ENCODE data around the gene ANKFY1. TPM values are rescaled to one million over a fixed set of nuclear protein-coding genes. Genes with fewer than 3 reads are reported as not detected.
A peak's percentile ranks its signal among the peaks of the same experiment; 100 is the strongest.
"Not testable (repeated sequence)": the region's sequence is repeated elsewhere in the genome, so short reads cannot be mapped to it uniquely, and the experiment has no call there.

The ANKFY1 gene
- total RNA-seq, 2 donors from 2014 or later: 67.6 to 107 TPM

DNA sequence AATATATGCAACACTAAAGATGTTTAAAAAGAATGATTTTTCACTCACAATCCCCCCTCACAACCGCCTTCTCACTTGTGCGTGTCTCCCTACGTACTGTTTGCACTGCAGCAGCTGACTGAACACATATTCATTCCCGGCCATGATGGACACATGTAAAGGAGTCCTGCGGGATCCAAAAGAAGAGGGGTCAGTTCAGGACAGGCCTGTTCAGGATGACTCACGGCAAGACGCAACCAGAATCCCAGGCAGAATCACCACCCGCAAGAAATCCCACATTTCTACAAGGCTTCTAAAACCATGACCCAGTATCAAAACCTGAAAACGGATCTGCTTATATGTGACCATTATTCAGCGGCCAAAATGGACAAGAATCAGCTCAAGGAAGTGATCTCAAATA lies 68.5 kb downstream of the ANKFY1 start:
- Mint-ChIP-seq H3K36me3 (peaks cover 10% of the 10 kb centered on the region), H3K27ac (no peak overlapping the region), H3K4me3 (no peak overlapping the region), H3K4me1 (ENCODE audit: low read depth in 2 of 2) (no peaks in the 10 kb centered on the region), H3K27me3 (no peaks in the 10 kb centered on the region), H3K9me3 (no peaks in the 10 kb centered on the region)
- ATAC-seq (no peak), DNase-seq (ENCODE audit: low spot score) (no peak)

DNA sequence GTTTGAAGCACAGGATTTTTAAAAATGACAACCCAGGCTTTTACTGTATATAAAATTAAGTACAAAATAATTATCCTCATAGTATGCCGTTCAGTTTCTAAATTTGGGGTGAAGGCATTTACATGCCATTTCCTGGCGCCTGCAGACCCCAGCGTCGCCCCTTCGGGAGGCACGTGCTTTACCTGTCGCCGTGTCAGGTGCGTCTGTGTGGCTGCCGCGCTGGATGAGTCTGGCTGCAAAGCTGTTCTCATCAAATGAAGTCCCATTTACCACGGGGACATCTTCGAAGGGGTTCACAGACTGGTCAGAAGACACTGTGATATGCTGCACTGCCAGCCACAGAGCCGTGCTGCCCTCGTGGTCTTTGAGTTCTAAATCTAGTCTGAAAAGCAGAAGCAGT lies 69.0 kb downstream of the ANKFY1 start:
- Mint-ChIP-seq H3K4me3 (no peak overlapping the region), H3K27ac (no peak overlapping the region), H3K27me3 (no peaks in the 10 kb centered on the region), H3K9me3 (no peaks in the 10 kb centered on the region), H3K4me1 (ENCODE audit: low read depth in 2 of 2) (no peaks in the 10 kb centered on the region), H3K36me3 (peaks cover 10% of the 10 kb centered on the region)
- no peak for DNase-seq (ENCODE audit: low spot score)
- no peak for ATAC-seq

- not testable (repeated sequence) for H3K27ac Mint-ChIP-seq
- H3K36me3 Mint-ChIP-seq: peaks cover 17% of the 10 kb centered on the region
Observed at GRCh38 chr17:4190791-4191190, 73.0 kb downstream of the ANKFY1 start.

GRCh38 chr17:4189280-4189679 lies 74.5 kb downstream of the ANKFY1 start:
- Mint-ChIP-seq H3K27ac (peak overlapping the region in 1 of 2 donors; percentile 59), H3K36me3 (peaks cover 7% of the 10 kb centered on the region), H3K9me3 (no peaks in the 10 kb centered on the region), H3K4me3 (no peak overlapping the region), H3K27me3 (no peaks in the 10 kb centered on the region), H3K4me1 (ENCODE audit: low read depth in 2 of 2) (peaks cover 4 to 7% of the 10 kb centered on the region in 2 donors)
- ATAC-seq: no peak
- DNase-seq (ENCODE audit: low spot score): no peak

More at GRCh38 chr17:4190791-4191190, 73.0 kb downstream of the ANKFY1 start:
- DNase-seq (ENCODE audit: low spot score); ATAC-seq; H3K4me1 Mint-ChIP-seq (ENCODE audit: low read depth in 2 of 2); H3K27me3 Mint-ChIP-seq; H3K4me3 Mint-ChIP-seq; H3K9me3 Mint-ChIP-seq: not testable (repeated sequence)

DNA sequence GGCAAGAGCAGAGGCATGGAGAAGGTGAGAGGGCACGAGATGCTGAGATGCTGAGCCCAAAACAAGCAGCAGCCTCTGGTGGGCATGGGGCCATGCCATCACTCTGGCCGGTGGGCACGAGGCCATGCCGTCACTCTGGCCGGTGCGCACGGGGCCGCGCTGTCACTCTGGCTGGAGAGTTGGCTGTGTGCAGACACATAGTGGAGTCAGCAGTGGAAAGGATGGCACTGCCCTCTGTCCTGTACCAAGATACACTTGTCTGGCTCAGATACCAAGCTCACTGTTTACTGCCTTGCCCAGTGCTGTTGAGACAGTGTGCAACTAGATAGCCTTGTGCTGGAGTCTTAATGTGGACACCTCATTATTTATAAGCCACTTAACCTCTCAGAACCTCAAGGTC lies 75.7 kb downstream of the ANKFY1 start:
- H3K27me3 Mint-ChIP-seq: no peaks in the 10 kb centered on the region
- no peak overlapping the region for H3K27ac Mint-ChIP-seq
- DNase-seq (ENCODE audit: low spot score): no peak
- H3K36me3 Mint-ChIP-seq: peaks cover 7% of the 10 kb centered on the region
- ATAC-seq: no peak
- H3K4me1 Mint-ChIP-seq (ENCODE audit: low read depth in 2 of 2): peaks cover 4 to 7% of the 10 kb centered on the region in 2 donors
- H3K9me3 Mint-ChIP-seq: no peaks in the 10 kb centered on the region
- no peak overlapping the region for H3K4me3 Mint-ChIP-seq

DNA sequence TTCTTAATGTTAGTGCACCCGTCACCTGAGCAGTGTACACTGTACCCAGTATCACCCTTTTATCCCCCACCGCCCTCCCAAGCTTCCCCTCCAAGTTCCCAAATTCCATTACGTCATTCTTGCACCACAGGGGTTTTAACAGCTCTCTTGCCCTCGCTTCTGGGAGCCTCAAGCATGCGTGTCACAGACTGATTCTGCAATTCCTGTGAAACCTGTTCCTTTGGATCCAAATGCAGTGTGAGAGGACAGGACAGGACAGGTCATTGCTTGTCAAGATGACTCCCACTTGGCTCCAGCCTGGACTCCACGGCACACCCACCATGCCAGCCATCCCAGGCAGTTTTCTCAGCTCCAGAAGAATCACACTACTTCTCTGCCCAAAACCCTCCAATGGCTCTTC lies 76.7 kb downstream of the ANKFY1 start:
- H3K36me3 Mint-ChIP-seq: peaks cover 7% of the 10 kb centered on the region
- H3K4me1 Mint-ChIP-seq (ENCODE audit: low read depth in 2 of 2): peaks cover 4 to 7% of the 10 kb centered on the region in 2 donors
- no peaks in the 10 kb centered on the region for H3K27me3 Mint-ChIP-seq
- DNase-seq (ENCODE audit: low spot score) (no peak), ATAC-seq (no peak)
- no peak overlapping the region for H3K4me3 Mint-ChIP-seq
- H3K9me3 Mint-ChIP-seq: no peaks in the 10 kb centered on the region
- no peak overlapping the region for H3K27ac Mint-ChIP-seq

DNA sequence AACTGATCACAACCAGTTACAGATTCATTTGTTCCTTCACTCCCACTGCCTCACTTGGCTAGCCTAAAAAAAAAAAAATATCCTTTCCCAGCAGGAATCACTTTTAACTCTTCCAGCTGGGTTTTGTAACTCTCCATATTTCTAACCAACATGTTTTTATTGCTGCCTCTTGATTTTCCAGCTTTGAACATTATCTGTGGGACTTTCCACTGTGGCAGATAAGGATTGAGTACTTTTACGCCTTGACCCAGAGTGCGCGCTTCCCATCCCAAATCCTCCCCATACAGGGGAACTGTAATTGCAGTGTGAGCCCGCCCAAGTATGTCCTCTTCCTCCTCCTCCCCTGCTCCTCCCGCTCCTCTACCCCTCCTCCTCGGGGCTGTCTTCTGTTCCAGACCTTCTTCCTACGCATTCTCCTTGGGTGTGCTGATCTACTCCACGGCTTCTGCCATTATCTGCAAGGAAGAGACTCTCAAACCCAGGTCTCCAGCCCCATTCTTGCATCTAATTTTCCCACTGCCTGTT lies 77.4 kb downstream of the ANKFY1 start:
- ATAC-seq (no peak), DNase-seq (ENCODE audit: low spot score) (no peak)
- H3K4me1 Mint-ChIP-seq (ENCODE audit: low read depth in 2 of 2): peaks cover 4 to 7% of the 10 kb centered on the region in 2 donors
- H3K36me3 Mint-ChIP-seq: peaks cover 7% of the 10 kb centered on the region
- no peaks in the 10 kb centered on the region for H3K27me3 Mint-ChIP-seq
- H3K9me3 Mint-ChIP-seq: no peaks in the 10 kb centered on the region
- H3K4me3 Mint-ChIP-seq: no peak overlapping the region
- H3K27ac Mint-ChIP-seq: no peak overlapping the region

DNA sequence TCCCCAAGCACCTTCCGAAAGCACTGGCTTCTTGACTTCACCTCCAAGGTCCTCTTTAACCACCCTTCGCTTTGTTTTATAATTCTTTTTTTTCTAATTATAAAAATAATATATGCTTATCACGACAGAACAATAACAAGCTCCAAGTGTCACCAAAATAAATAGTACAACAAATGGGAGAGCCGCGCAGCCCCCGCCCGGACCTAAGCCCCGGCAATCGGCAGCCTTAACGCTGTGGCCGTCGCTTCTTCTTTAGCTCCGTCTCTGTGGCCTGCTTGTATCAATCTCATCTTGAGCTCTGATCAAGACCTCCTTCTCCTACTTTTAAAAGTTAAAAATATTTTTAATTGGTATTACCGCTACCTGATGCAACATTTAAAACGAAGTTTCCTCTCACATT lies 78.1 kb downstream of the ANKFY1 start:
- Mint-ChIP-seq H3K27me3 (no peaks in the 10 kb centered on the region), H3K4me1 (ENCODE audit: low read depth in 2 of 2) (peaks cover 4 to 7% of the 10 kb centered on the region in 2 donors), H3K9me3 (no peaks in the 10 kb centered on the region), H3K27ac (no peak overlapping the region), H3K36me3 (peaks cover 7% of the 10 kb centered on the region), H3K4me3 (no peak overlapping the region)
- no peak for ATAC-seq
- DNase-seq (ENCODE audit: low spot score): no peak

- no peak for DNase-seq (ENCODE audit: low spot score)
- Mint-ChIP-seq H3K4me3 (no peak overlapping the region), H3K9me3 (no peaks in the 10 kb centered on the region), H3K27me3 (no peaks in the 10 kb centered on the region), H3K4me1 (ENCODE audit: low read depth in 2 of 2) (peaks cover 4 to 7% of the 10 kb centered on the region in 2 donors), H3K27ac (no peak overlapping the region), H3K36me3 (peaks cover 7% of the 10 kb centered on the region)
- no peak for ATAC-seq
Observed at GRCh38 chr17:4184811-4185210, 79.0 kb downstream of the ANKFY1 start.

DNA sequence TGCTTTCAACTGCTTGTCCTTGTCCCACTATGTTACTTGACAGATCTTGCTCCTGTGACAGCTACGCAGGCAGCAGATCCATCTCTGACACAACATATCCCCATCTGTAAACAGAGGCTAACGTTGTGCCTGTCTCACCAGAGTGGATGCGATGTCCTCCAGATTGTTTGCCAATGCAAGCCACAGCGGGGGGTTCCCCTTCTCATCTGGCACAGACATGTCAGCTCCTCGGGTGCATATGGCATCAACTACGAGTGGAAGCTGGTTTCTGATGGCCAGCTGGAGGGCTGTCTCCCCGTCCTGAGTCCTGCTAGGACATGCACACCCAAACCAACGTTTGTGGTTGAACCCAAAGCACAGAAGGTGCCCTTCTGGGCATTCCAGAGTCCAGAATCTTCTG lies 81.7 kb downstream of the ANKFY1 start:
- Mint-ChIP-seq H3K27me3 (no peaks in the 10 kb centered on the region), H3K4me3 (no peak overlapping the region), H3K27ac (no peak overlapping the region), H3K36me3 (peaks cover 7% of the 10 kb centered on the region), H3K4me1 (ENCODE audit: low read depth in 2 of 2) (peaks cover 13 to 19% of the 10 kb centered on the region in 2 donors), H3K9me3 (no peaks in the 10 kb centered on the region)
- DNase-seq (ENCODE audit: low spot score) (no peak), ATAC-seq (no peak)

DNA sequence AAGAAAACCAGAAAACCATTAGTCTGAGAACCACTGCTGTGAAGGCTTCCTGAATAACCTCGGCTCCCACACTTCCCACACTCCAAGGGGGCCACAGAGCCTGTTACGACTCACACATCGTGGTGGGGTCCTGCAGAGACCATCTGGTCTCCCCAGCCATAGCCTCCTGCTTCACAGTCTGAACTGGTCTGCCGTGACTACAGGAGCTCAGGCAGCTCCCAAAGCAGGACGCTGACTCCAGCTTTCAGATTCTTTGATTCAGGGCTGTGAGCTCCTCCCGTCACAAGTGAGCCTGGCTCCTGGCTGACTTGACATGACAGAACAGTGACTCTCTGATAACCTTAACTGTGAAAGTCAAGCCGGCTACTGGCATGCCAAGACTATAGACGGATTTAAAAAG lies 83.0 kb downstream of the ANKFY1 start:
- ATAC-seq (no peak), DNase-seq (ENCODE audit: low spot score) (no peak)
- Mint-ChIP-seq H3K27ac (no peak overlapping the region), H3K4me3 (no peak overlapping the region), H3K9me3 (no peaks in the 10 kb centered on the region), H3K36me3 (peaks cover 7% of the 10 kb centered on the region), H3K27me3 (no peaks in the 10 kb centered on the region), H3K4me1 (ENCODE audit: low read depth in 2 of 2) (peaks cover 25 to 28% of the 10 kb centered on the region in 2 donors)

- no peaks in the 10 kb centered on the region for H3K9me3 Mint-ChIP-seq
- DNase-seq (ENCODE audit: low spot score): no peak
- peaks cover 40 to 41% of the 10 kb centered on the region in 2 donors for H3K4me1 Mint-ChIP-seq (ENCODE audit: low read depth in 2 of 2)
- H3K27ac Mint-ChIP-seq: no peak overlapping the region
- peaks cover 11% of the 10 kb centered on the region for H3K36me3 Mint-ChIP-seq
- no peak overlapping the region for H3K4me3 Mint-ChIP-seq
- no peak for ATAC-seq
- no peaks in the 10 kb centered on the region for H3K27me3 Mint-ChIP-seq
Observed at GRCh38 chr17:4179071-4179470, 84.7 kb downstream of the ANKFY1 start.

- Mint-ChIP-seq H3K27me3 (no peaks in the 10 kb centered on the region), H3K4me1 (ENCODE audit: low read depth in 2 of 2) (peaks cover 42 to 45% of the 10 kb centered on the region in 2 donors), H3K9me3 (no peaks in the 10 kb centered on the region), H3K27ac (no peak overlapping the region), H3K36me3 (peaks cover 11% of the 10 kb centered on the region), H3K4me3 (no peak overlapping the region)
- ATAC-seq (no peak), DNase-seq (ENCODE audit: low spot score) (no peak)
Observed at GRCh38 chr17:4178651-4179050, 85.1 kb downstream of the ANKFY1 start.

DNA sequence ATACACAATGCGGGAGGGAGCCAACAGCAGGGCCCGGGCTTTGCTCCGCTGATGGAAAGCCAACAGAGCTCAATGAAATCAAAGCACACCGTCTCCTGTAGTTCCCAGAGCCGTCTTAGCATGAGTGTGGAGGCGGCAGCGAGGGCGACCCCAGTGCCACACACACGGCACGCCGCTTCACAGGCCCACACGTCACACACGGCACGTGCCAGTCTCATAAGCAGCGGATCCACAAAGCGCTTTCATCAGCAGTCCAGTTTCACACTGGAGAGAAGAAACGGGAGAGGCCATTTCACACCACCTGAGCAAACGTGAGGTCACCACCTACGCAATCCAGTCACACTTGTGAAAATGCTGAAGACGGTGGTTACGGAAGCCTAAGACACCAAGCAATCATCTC lies 86.0 kb downstream of the ANKFY1 start:
- ATAC-seq: peak in 1 of 2 donors; percentile 2
- Mint-ChIP-seq H3K9me3 (no peaks in the 10 kb centered on the region), H3K27me3 (no peaks in the 10 kb centered on the region), H3K36me3 (peaks cover 11% of the 10 kb centered on the region), H3K27ac (peak overlapping the region in 1 of 2 donors; percentile 51), H3K4me1 (ENCODE audit: low read depth in 2 of 2) (peaks cover 42 to 45% of the 10 kb centered on the region in 2 donors), H3K4me3 (no peak overlapping the region)
- no peak for DNase-seq (ENCODE audit: low spot score)
